ENCODE results near the gene ZNF622. TPM values are rescaled to one million over a fixed set of nuclear protein-coding genes. Genes with fewer than 3 reads are reported as not detected.

Gene ZNF622
- total and polyA plus RNA-seq, 2 donors (not counting 3 experiments of a cell fraction or from before 2014, with no cell fraction given): 10.0 to 26.6 TPM

GRCh38 chr5:16502866-16503265 is 37.3 kb upstream of the ZNF622 start:
- H3K27me3 ChIP-seq (ENCODE audit: control insufficient read depth in 2 of 2, insufficient read depth in 2 of 2, low read length in 2 of 2): peaks cover 2% of the 10 kb centered on the region in 2 experiments
- dilution Hi-C loops (cut with MboI; ENCODE audit: extremely low pct_ligation_motif_present, low sequenced_read_pairs): no loop called here
- no peaks in the 10 kb centered on the region for H3K79me2 ChIP-seq (ENCODE audit: control insufficient read depth, insufficient read depth, low read length)
- H3K36me3 ChIP-seq (ENCODE audit: control insufficient read depth in 2 of 2, extremely low read depth in 1 of 2, insufficient read depth in 2 of 2, low read length in 2 of 2): no peaks in the 10 kb centered on the region
- H3K9me1 ChIP-seq (replicated peaks; ENCODE audit: control insufficient read depth, extremely low read depth, insufficient read depth, low read length): no peaks in the 10 kb centered on the region
- H3K9me3 ChIP-seq (replicated peaks; ENCODE audit: control insufficient read depth, insufficient read depth, low read length): no peaks in the 10 kb centered on the region
- no peak overlapping the region for H3K4me3 ChIP-seq (replicated peaks in 1 of 3; ENCODE audit: insufficient read depth in 1 of 3, low read depth in 1 of 3, low read length in 3 of 3)
- FAIRE-seq: no peak
- POLR2A ChIA-PET: no interaction called here
- no peak overlapping the region for H3K27ac ChIP-seq (ENCODE audit: insufficient read depth, low read depth, low read length)
- no peak for TF ChIP-seq JUN (IDR thresholded peaks at IDR 0.05; ENCODE audit: borderline replicate concordance, insufficient read depth, insufficient read length, low read depth)
- no peak for TF ChIP-seq EZH2 (IDR thresholded peaks at IDR 0.05; ENCODE audit: borderline replicate concordance, low read depth, low read length, severe bottlenecking)
- no peak for TF ChIP-seq FOS (IDR thresholded peaks at IDR 0.05; ENCODE audit: borderline replicate concordance, insufficient read depth, low read length)
- no peak for TF ChIP-seq POLR2AphosphoS5 (IDR thresholded peaks at IDR 0.05; ENCODE audit: insufficient read depth, low read depth, low read length)
- TF ChIP-seq CTCF (IDR thresholded peaks at IDR 0.05; ENCODE audit: extremely low read depth in 1 of 2, insufficient read depth in 1 of 2, low read depth in 1 of 2, low read length in 2 of 2): no peak
- TF ChIP-seq POLR2A (IDR thresholded peaks at IDR 0.05; ENCODE audit: low read depth, low read length): no peak
- no peak for TF ChIP-seq MAX (IDR thresholded peaks at IDR 0.05; ENCODE audit: insufficient read depth, insufficient read length)
- CTCF ChIA-PET: no interaction called here
- intact Hi-C loops (cut with micrococcal nuclease): no loop called here
- BruUV-seq (replicated peaks): no TSS peak
- DNase-seq (ENCODE audit: low read depth, low spot score): no peak
- H3K4me2 ChIP-seq (ENCODE audit: insufficient read depth, low read length): no peak overlapping the region
- no peak overlapping the region for H3K9ac ChIP-seq (replicated peaks; ENCODE audit: extremely low read depth, insufficient read depth, low read length)
- no peaks in the 10 kb centered on the region for H3K4me1 ChIP-seq (ENCODE audit: control insufficient read depth, extremely low read depth, insufficient read depth, low read length)
- H2AFZ ChIP-seq (ENCODE audit: low read depth, low read length): no peak overlapping the region
- H4K20me1 ChIP-seq (replicated peaks; ENCODE audit: control insufficient read depth, extremely low read depth, insufficient read depth, low read length): no peaks in the 10 kb centered on the region
